WERI-Rb-1 (cell line): ENCODE measurements around the gene CPAMD8.
"Not testable (repeated sequence)": the region's sequence is repeated elsewhere in the genome, so short reads cannot be mapped to it uniquely, and the experiment has no call there.

Source experiments
- DNase-seq: peaks from one replicate; pipeline ENCODE4 v3.0.0-alpha.2; 2020
- H3K27ac ChIP-seq: fragments of 250-450 bp; sonication (Bioruptor Pico); 2 replicates; pipeline ENCODE4 v1.5.1; 2020; ENCODE audit warnings: mild to moderate bottlenecking, moderate library complexity
- H3K27me3 ChIP-seq: fragments of 250-450 bp; sonication (Bioruptor Pico); 2 replicates; pipeline ENCODE4 v1.5.1; 2021; ENCODE audit warnings: mild to moderate bottlenecking, low read depth, moderate library complexity; ENCODE audit not compliant: insufficient read depth, severe bottlenecking
- H3K36me3 ChIP-seq: fragments of 250-450 bp; sonication (Bioruptor Pico); 2 replicates; pipeline ENCODE4 v1.5.1; 2020; ENCODE audit warnings: mild to moderate bottlenecking, moderate library complexity
- H3K4me3 ChIP-seq: 2 replicates; pipeline ENCODE4 v1.5.1; 2011; ENCODE audit warnings: low read depth, mild to moderate bottlenecking, control low read depth, low read length
- H3K9me3 ChIP-seq: fragments of 250-450 bp; sonication (Bioruptor Pico); 2 replicates; pipeline ENCODE4 v1.5.1; 2021; ENCODE audit warnings: mild to moderate bottlenecking, moderate library complexity; ENCODE audit not compliant: severe bottlenecking
- TF ChIP-seq, protein P1 (sequence below): IDR thresholded peaks from 2 replicates; pipeline ENCODE4 v1.5.1; 2011; ENCODE audit warnings: low read depth, mild to moderate bottlenecking, control low read depth, inconsistent platforms, low read length

The CPAMD8 gene

DNA sequence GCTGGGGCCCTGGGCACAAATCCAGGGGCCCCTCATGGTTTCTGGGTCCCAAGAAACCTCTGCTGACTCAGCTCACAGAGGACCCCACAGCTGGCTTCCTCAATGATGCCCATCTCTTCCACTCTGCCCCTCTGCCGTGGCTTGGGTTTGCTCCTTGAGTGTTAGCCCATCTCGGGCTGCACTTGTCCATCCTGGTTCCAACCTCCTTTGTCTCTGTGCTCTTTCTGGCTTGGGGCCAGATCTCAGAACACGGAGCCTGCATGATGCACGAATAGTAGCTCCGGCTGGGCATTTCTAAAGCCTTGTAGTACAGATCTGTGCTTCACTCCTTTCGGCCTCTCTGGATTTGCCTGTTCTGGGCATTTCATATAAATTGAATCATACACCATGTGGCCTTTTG, 84.0 kb downstream of the CPAMD8 start:
- Histone ChIP-seq H3K36me3 (no peaks in the 10 kb centered on the region), H3K27me3 (no peaks in the 10 kb centered on the region), H3K4me3 (no peak overlapping the region), H3K9me3 (no peaks in the 10 kb centered on the region), H3K27ac (no peak overlapping the region)
- DNase-seq = no peak
- TF ChIP-seq, protein P1, sequence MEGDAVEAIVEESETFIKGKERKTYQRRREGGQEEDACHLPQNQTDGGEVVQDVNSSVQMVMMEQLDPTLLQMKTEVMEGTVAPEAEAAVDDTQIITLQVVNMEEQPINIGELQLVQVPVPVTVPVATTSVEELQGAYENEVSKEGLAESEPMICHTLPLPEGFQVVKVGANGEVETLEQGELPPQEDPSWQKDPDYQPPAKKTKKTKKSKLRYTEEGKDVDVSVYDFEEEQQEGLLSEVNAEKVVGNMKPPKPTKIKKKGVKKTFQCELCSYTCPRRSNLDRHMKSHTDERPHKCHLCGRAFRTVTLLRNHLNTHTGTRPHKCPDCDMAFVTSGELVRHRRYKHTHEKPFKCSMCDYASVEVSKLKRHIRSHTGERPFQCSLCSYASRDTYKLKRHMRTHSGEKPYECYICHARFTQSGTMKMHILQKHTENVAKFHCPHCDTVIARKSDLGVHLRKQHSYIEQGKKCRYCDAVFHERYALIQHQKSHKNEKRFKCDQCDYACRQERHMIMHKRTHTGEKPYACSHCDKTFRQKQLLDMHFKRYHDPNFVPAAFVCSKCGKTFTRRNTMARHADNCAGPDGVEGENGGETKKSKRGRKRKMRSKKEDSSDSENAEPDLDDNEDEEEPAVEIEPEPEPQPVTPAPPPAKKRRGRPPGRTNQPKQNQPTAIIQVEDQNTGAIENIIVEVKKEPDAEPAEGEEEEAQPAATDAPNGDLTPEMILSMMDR = no peak

DNA sequence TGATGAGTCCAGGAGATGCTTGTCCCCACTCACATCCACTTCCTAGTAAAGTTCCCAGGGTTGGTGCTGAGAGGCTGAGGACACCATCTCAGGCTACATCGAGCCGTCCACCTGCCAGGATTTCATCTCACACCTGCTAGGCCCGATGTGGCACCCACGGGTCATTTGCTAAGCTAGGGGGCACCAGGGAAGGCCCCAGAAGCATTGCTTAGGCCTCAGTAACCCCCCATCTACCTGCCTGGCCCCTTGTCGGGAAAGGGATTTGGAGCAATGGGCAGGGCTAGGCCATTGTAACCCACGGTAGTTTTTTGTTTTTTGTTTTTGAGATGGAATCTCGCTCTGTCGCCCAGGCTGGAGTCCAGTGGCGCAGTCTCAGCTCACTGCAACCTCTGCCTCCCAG, 86.0 kb downstream of the CPAMD8 start:
- no peak overlapping the region for H3K27ac ChIP-seq
- DNase-seq = no peak
- no peaks in the 10 kb centered on the region for H3K9me3 ChIP-seq
- TF ChIP-seq, protein P1 = no peak
- H3K36me3 ChIP-seq = no peaks in the 10 kb centered on the region
- H3K4me3 ChIP-seq = no peak overlapping the region
- H3K27me3 ChIP-seq = no peaks in the 10 kb centered on the region

DNA sequence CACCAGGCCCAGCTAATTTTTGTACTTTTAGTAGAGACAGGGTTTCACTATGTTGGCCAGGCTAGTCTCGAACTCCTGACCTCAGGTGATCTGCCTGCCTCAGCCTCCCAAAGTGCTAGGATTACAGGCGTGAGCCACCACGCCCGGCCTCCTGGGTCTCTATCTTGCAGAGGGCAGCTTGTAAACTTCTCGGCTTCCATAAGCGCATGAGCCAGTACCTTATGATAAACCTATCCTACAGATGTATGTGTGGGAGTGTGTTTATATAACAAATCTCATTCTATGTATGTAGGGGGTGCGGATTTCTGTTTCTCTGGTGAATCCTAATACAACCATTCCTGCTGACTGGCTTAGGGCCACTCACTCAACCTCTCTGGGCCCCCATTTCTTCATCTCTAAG, 86.5 kb downstream of the CPAMD8 start:
- not testable (repeated sequence) for DNase-seq, H3K36me3 ChIP-seq, H3K27me3 ChIP-seq, H3K27ac ChIP-seq, H3K4me3 ChIP-seq, H3K9me3 ChIP-seq

DNA sequence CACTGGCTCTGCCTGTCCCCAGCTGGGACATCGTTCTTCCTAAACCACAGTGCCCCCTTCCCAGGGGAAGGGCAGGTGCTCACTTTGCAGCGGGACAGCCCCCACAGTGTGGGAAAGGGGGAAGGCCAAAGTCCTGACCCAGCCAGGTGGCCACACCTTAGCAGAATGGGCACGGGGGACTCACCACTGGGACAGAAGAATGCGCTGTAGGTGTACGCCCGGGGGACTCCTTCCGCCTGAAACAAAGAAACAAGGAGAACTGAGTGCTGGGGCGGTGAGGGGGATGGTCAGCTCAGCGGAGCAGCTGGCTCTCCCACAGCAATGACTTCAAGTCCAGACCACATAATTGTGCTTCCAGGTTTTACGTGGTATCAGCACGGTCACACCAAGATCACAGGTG, 88.4 kb downstream of the CPAMD8 start:
- no peak for DNase-seq
- H3K4me3 ChIP-seq = no peak overlapping the region
- peaks cover 4% of the 10 kb centered on the region for H3K9me3 ChIP-seq
- H3K27me3 ChIP-seq = peaks cover 4% of the 10 kb centered on the region
- TF ChIP-seq, protein P1 = no peak
- H3K36me3 ChIP-seq = no peaks in the 10 kb centered on the region
- no peak overlapping the region for H3K27ac ChIP-seq

DNA sequence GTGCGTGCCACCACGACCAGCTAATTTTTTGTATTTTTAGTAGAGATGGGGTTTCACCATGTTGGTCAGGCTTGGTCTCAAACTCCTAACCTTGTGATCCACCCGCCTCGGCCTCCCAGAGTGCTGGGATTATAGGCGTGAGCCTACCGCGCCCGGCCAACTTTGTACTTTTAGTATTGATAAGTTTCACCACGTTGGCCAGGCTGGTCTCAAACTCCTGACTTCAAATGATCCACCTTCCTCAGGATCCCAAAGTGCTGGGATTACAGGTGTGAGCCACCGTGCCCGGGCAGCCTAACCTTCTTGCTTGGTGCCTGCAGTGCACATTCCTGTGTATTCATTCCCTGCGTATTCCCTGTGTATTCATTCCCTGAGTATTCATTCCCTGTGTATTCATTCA, 88.8 kb downstream of the CPAMD8 start:
- H3K36me3 ChIP-seq, H3K9me3 ChIP-seq, H3K4me3 ChIP-seq, DNase-seq, H3K27ac ChIP-seq, H3K27me3 ChIP-seq: not testable (repeated sequence)

DNA sequence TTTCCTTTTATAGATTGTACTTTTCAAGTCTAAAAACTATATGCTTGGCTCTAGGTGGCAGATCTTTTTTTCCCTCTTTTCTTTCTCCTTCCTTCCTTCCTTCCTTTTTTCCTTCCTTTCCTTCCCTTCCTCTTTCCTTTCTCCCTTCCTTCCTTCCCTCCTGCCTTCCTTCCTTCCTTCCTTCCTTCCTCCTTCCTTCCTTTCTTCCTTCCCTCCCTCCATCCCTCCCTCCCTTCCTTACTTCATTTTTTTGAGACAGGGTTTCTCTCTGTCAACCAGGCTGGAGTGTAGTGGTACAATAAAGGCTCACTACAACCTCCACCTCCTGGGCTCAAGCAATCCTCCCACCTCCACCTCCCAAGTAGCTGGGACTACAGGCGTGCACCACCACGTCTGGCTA, 89.7 kb downstream of the CPAMD8 start:
- no peak for DNase-seq
- no peak overlapping the region for H3K27ac ChIP-seq
- H3K9me3 ChIP-seq = peaks cover 4% of the 10 kb centered on the region
- TF ChIP-seq, protein P1 = no peak
- H3K27me3 ChIP-seq = peaks cover 4% of the 10 kb centered on the region
- H3K4me3 ChIP-seq = no peak overlapping the region
- H3K36me3 ChIP-seq = no peaks in the 10 kb centered on the region

DNA sequence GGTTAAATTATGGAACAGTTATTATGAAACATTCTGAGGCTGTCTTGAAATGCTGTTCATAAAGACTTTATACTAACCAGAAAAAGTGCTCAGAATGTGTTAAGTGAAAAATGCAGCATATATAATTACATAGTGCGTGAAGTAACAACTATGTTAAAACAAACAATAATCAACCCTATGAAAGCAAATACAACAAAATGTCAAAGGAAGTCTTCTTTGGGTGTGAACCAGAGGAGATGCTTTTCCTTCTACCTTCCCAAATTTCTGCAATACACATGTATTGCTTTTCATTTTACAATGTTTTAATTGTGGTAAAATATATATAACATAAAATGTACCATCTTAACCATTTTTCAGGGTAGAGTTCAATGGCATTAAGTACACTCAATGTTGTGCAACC, 92.1 kb downstream of the CPAMD8 start:
- H3K4me3 ChIP-seq = no peak overlapping the region
- H3K9me3 ChIP-seq = peaks cover 8% of the 10 kb centered on the region
- peaks cover 4% of the 10 kb centered on the region for H3K27me3 ChIP-seq
- TF ChIP-seq, protein P1 = no peak
- no peak overlapping the region for H3K27ac ChIP-seq
- DNase-seq = no peak
- no peaks in the 10 kb centered on the region for H3K36me3 ChIP-seq
